Measurements from ENCODE around the gene KIF20A. TPM values are rescaled to one million over a fixed set of nuclear protein-coding genes. Genes with fewer than 3 reads are reported as not detected.

Gene KIF20A
- 116 and 119 TPM in 2 replicates for total RNA-seq (2021)
- percentile 85 among the genes with signal in this experiment for Bru-seq, nascent RNA
- BruChase-seq, experiment 1, labeled RNA remaining after a 2-hour chase = percentile 87 among the genes with signal in this experiment
- BruChase-seq, experiment 2, labeled RNA remaining after a 6-hour chase = percentile 95 among the genes with signal in this experiment
- long read RNA-seq, transcript KIF20A-201 (19 exons, 3,201 nt) = major isoform, 306 of 371 reads
- long read RNA-seq, partial matches to known transcripts = 30 of 371 reads
- long read RNA-seq, other reads (novel, unspliced or antisense) = 35 of 371 reads

DNA sequence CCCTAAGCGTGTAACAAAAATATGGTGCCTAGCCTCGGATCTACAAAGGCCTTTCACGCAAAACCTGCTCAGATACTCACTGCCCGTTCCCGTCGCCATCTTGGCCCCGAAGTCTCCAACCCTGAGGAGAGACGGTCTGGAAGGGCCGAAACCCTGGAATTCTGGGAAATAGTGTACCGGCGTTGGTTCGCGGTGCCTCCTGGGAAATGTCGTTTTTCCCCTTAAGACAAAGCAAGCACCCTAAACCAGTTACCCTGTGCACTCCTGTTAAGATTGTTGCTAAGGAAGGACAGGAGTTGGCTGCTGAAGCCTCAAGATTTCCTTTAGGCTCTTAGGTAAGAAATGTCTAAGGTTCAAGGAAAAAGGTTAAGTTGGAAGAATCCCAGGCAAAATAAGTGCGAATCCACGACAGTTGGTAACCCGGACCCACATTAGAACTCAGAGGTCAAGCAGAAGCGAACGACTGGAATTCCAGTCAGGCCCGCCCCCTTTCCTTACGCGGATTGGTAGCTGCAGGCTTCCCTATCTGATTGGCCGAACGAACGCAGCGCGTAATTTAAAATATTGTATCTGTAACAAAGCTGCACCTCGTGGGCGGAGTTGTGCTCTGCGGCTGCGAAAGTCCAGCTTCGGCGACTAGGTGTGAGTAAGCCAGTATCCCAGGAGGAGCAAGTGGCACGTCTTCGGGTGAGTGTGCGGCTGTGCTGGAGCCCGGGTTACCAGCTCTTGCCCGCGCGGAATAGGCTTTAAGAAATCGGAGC, at the start of gene KIF20A, which contains the start of gene BRD8:
KIF20A (plus strand) TSS at position 597 of the 761 bp plus-strand sequence. CDS start 569 bp downstream, outside the sequence.
BRD8 (minus strand) TSS at position 115 of the 761 bp plus-strand sequence; CDS start at position 99, 16 bp downstream.
- no peaks in the 10 kb centered on the region for H3K27me3 ChIP-seq (replicated peaks; ENCODE audit: insufficient read depth, low read depth, low read length, poor library complexity)
- intact Hi-C loops (cut with micrococcal nuclease; ENCODE audit: unreplicated experiment) = loop anchor here (2.0 kb wide), 1 partner anchor 34 kb away; the partner anchor contains the start of gene CDC23
- peak within 1 kb of the TSS; percentile 71 for H3K4me3 ChIP-seq (ENCODE audit: low read depth, low read length, poor library complexity, severe bottlenecking)
- CTCF ChIA-PET = interaction anchor here (0.6 kb wide), 1 partner anchor 439 kb away, joined by 3 read pairs; no protein-coding TSS in a partner anchor
- H3K27ac ChIP-seq (ENCODE audit: low read depth, low read length, poor library complexity, severe bottlenecking) = peak within 1 kb of the TSS; percentile 92
- peaks cover 61% of the 10 kb centered on the region for H3K36me3 ChIP-seq (ENCODE audit: insufficient read depth, low read length, poor library complexity, severe bottlenecking)
- H3K9me3 ChIP-seq (ENCODE audit: low read depth, low read length, poor library complexity, severe bottlenecking) = no peaks in the 10 kb centered on the region
- peak; percentile 98 for DNase-seq (ENCODE audit: low spot score)
- no TSS peak for BruUV-seq (replicated peaks)
- peaks cover 7% of the 10 kb centered on the region for H3K4me1 ChIP-seq (ENCODE audit: insufficient read depth, low read length, poor library complexity, severe bottlenecking)
- no peak for TF ChIP-seq EZH2 (IDR thresholded peaks at IDR 0.05; ENCODE audit: borderline replicate concordance, low read depth, low read length, poor library complexity, severe bottlenecking)
- no peak for TF ChIP-seq CTCF (conservative IDR thresholded peaks at IDR 0.05; ENCODE audit: low read depth, low read length)
- POLR2A ChIA-PET (ENCODE audit: low non-redundant PET) = interaction anchor here (0.5 to 0.6 kb wide), 3 partner anchors 69 to 1163 kb away, joined by 3 to 5 read pairs (median 4); no protein-coding TSS in a partner anchor

GRCh38 chr5:138129347-138129746, 49.6 kb upstream of the KIF20A start:
- DNase-seq (ENCODE audit: low spot score) = no peak
- POLR2A ChIA-PET (ENCODE audit: low non-redundant PET) = no interaction called here
- Histone ChIP-seq H3K9me3 (ENCODE audit: low read depth, low read length, poor library complexity, severe bottlenecking) (no peaks in the 10 kb centered on the region), H3K36me3 (ENCODE audit: insufficient read depth, low read length, poor library complexity, severe bottlenecking) (no peaks in the 10 kb centered on the region), H3K4me3 (ENCODE audit: low read depth, low read length, poor library complexity, severe bottlenecking) (no peak overlapping the region), H3K4me1 (ENCODE audit: insufficient read depth, low read length, poor library complexity, severe bottlenecking) (no peaks in the 10 kb centered on the region), H3K27ac (ENCODE audit: low read depth, low read length, poor library complexity, severe bottlenecking) (no peak overlapping the region), H3K27me3 (replicated peaks; ENCODE audit: insufficient read depth, low read depth, low read length, poor library complexity) (no peaks in the 10 kb centered on the region)
- CTCF ChIA-PET = no interaction called here
- no peak for TF ChIP-seq EZH2 (IDR thresholded peaks at IDR 0.05; ENCODE audit: borderline replicate concordance, low read depth, low read length, poor library complexity, severe bottlenecking)
- TF ChIP-seq CTCF (conservative IDR thresholded peaks at IDR 0.05; ENCODE audit: low read depth, low read length) = no peak
- no TSS peak for BruUV-seq (replicated peaks)
- intact Hi-C loops (cut with micrococcal nuclease; ENCODE audit: unreplicated experiment) = no loop called here

DNA sequence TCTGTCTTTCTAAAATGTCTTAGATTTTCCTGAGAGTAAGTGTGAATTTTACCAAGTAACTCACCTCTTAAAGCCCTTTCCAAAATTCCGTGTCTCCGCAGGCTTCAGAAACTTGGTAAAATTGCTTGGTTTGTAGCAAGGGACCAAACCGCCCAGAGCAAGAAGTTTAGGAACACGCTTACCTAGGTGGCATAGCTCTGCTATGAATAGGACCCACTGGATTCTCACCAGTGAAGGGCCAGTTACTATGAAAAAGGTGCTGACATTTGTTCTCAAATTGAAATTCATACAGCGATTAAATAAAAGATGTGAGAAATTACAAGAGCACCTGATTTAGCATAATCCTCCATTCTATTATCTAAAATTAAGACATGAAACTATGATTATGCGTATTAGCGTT, 46.4 kb upstream of the KIF20A start:
- TF ChIP-seq CTCF (conservative IDR thresholded peaks at IDR 0.05; ENCODE audit: low read depth, low read length) (no peak), EZH2 (IDR thresholded peaks at IDR 0.05; ENCODE audit: borderline replicate concordance, low read depth, low read length, poor library complexity, severe bottlenecking) (no peak)
- POLR2A ChIA-PET (ENCODE audit: low non-redundant PET) = no interaction called here
- Histone ChIP-seq H3K27ac (ENCODE audit: low read depth, low read length, poor library complexity, severe bottlenecking) (no peak overlapping the region), H3K27me3 (replicated peaks; ENCODE audit: insufficient read depth, low read depth, low read length, poor library complexity) (no peaks in the 10 kb centered on the region), H3K36me3 (ENCODE audit: insufficient read depth, low read length, poor library complexity, severe bottlenecking) (no peaks in the 10 kb centered on the region), H3K9me3 (ENCODE audit: low read depth, low read length, poor library complexity, severe bottlenecking) (no peaks in the 10 kb centered on the region), H3K4me1 (ENCODE audit: insufficient read depth, low read length, poor library complexity, severe bottlenecking) (no peaks in the 10 kb centered on the region), H3K4me3 (ENCODE audit: low read depth, low read length, poor library complexity, severe bottlenecking) (peak overlapping the region; percentile 50)
- intact Hi-C loops (cut with micrococcal nuclease; ENCODE audit: unreplicated experiment) = loop anchor here (2.0 to 10.0 kb wide), 3 partner anchors 350 to 504 kb away; no protein-coding TSS in a partner anchor
- DNase-seq (ENCODE audit: low spot score) = no peak
- CTCF ChIA-PET = interaction anchor here (0.7 to 1.5 kb wide), 6 partner anchors 51 to 512 kb away, joined by 3 to 12 read pairs (median 6); no protein-coding TSS in a partner anchor
- BruUV-seq (replicated peaks) = no TSS peak

Measured in A673 (cell line).